Keratinocyte (primary cell): Measurements from ENCODE around the gene PRSS8. TPM values are rescaled to one million over a fixed set of nuclear protein-coding genes. Genes with fewer than 3 reads are reported as not detected.

Experiments
- DNase-seq: peaks from one replicate; pipeline ENCODE4 v3.0.0-alpha.2; 2011; ENCODE audit warnings: low read depth, missing footprints, low spot score
- FAIRE-seq: peaks from 2 replicates; lab custom pipeline; 2011; peaks lifted over from hg19 to GRCh38; lab: Jason Lieb, UNC
- H2AFZ ChIP-seq: 2 replicates; pipeline ENCODE4 v1.6.0; 2012; ENCODE audit warnings: low read length, control low read depth, inconsistent platforms; ENCODE audit not compliant: control insufficient read depth
- H3K27ac ChIP-seq: 2 replicates; pipeline ENCODE4 v1.5.1; 2011; ENCODE audit warnings: low read length; ENCODE audit not compliant: control insufficient read depth, insufficient read depth
- H3K27me3 ChIP-seq: 3 replicates; pipeline ENCODE4 v1.6.0; 2011; ENCODE audit warnings: low read length; ENCODE audit not compliant: control insufficient read depth, insufficient read depth; ENCODE audit errors: extremely low read depth
- H3K36me3 ChIP-seq, 2 experiments: 2 replicates in 1 of 2; 3 replicates in 1 of 2; pipeline ENCODE4 v1.5.1; 2011; ENCODE audit warnings: low read length in 2 of 2, mild to moderate bottlenecking in 1 of 2; ENCODE audit not compliant: control insufficient read depth in 2 of 2, insufficient read depth in 2 of 2; ENCODE audit errors: extremely low read depth in 1 of 2
- H3K4me1 ChIP-seq: 3 replicates; pipeline ENCODE4 v1.5.1; 2011; ENCODE audit warnings: low read length; ENCODE audit not compliant: control insufficient read depth, insufficient read depth; ENCODE audit errors: extremely low read depth
- H3K4me2 ChIP-seq: 3 replicates; pipeline ENCODE4 v1.6.0; 2011; ENCODE audit warnings: low read depth, low read length; ENCODE audit not compliant: control insufficient read depth, insufficient read depth; ENCODE audit errors: extremely low read depth
- H3K4me3 ChIP-seq, 3 experiments: fragments of 200-600 bp in 1 of 3; sonication (generic) in 1 of 3; 2 replicates in 2 of 3; 3 replicates in 1 of 3; pipeline ENCODE4 v1.5.1; 2011 to 2016; ENCODE audit warnings: low read length in 3 of 3, mild to moderate bottlenecking in 3 of 3, control low read depth in 2 of 3, inconsistent platforms in 1 of 3, low read depth in 1 of 3, mixed read lengths in 1 of 3, mixed run types in 1 of 3, moderate library complexity in 1 of 3; ENCODE audit not compliant: control insufficient read depth in 2 of 3, insufficient read depth in 2 of 3; ENCODE audit errors: extremely low read depth in 1 of 3
- H3K79me2 ChIP-seq: 2 replicates; pipeline ENCODE4 v1.6.0; 2012; ENCODE audit warnings: low read length; ENCODE audit not compliant: control insufficient read depth, insufficient read depth
- H3K9ac ChIP-seq: 3 replicates; pipeline ENCODE4 v1.6.0; 2011; ENCODE audit warnings: low read length; ENCODE audit not compliant: control insufficient read depth, insufficient read depth; ENCODE audit errors: extremely low read depth
- H3K9me1 ChIP-seq: 3 replicates; pipeline ENCODE4 v1.6.0; 2011; ENCODE audit warnings: low read length; ENCODE audit not compliant: control insufficient read depth, insufficient read depth; ENCODE audit errors: extremely low read depth
- H3K9me3 ChIP-seq: 2 replicates; pipeline ENCODE4 v1.5.1; 2012; ENCODE audit warnings: low read depth, low read length; ENCODE audit not compliant: control insufficient read depth
- H4K20me1 ChIP-seq: 3 replicates; pipeline ENCODE4 v1.6.0; 2011; ENCODE audit warnings: low read length; ENCODE audit not compliant: control insufficient read depth, insufficient read depth; ENCODE audit errors: extremely low read depth
- EZH2 ChIP-seq: IDR thresholded peaks from one replicate; pipeline ENCODE4 v1.6.1; 2012; ENCODE audit warnings: inconsistent platforms, mild to moderate bottlenecking, low read length, moderate library complexity
- dilution Hi-C: fragments of 300-500 bp; cut with MboI; formaldehyde crosslinking; loops from one replicate; pipeline ENCODE4 v1.7.0; 2020; ENCODE audit warnings: low sequenced_read_pairs; ENCODE audit not compliant: extremely low pct_ligation_motif_present
- polyA plus RNA-seq, 5 experiments: library from polyadenylated mRNA; depleted of rRNA in 3 of 5; stranded (reverse) in 3 of 5; stranded (forward) in 1 of 5; unstranded in 1 of 5; fragments of >200 nt; gene quantifications; 1 replicate in 1 of 5; 2 replicates in 3 of 5; 3 replicates in 1 of 5; pipeline versions ENCODE4 v1.2.1 to v1.2.3, GENCODE V29; 2011 to 2012; ENCODE audit warnings: missing spikeins in 2 of 5, low read depth in 1 of 5, low replicate concordance in 1 of 5
- TF ChIP-seq, protein P1 (sequence below), 3 experiments: IDR thresholded peaks in 1 of 3; conservative IDR thresholded peaks in 1 of 3; optimal IDR thresholded peaks in 1 of 3; 2 replicates in 2 of 3; 3 replicates in 1 of 3; pipeline versions ENCODE3 to v1.5.1; 2011; ENCODE audit warnings: low read length in 3 of 3, mild to moderate bottlenecking in 3 of 3, moderate library complexity in 2 of 3, control low read depth in 1 of 3, inconsistent platforms in 1 of 3; ENCODE audit not compliant: insufficient read depth in 2 of 3; ENCODE audit errors: extremely low read depth in 1 of 3

Gene PRSS8
- polyA plus RNA-seq, 1 donor (not counting 4 experiments of a cell fraction or from before 2014, with no cell fraction given) = 31.2 TPM

DNA sequence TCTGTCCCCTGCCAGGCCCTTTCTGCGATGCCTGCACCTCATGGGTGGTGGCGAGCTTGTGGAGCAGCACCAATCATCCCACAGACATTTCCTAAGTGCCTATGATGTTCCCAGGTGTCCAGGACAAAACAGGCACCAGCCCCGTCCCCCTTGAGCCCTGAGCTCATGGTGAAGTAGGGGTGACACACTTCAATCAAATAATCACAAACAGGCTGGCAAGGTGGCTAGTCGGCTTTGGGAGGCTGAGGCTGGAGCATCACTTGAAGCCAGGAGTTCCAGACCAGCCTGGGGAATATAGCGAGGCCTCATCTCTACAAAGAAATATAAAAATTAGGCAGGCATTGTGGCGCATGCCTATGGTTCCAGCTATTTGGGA is 748 bp upstream of the PRSS8 start:
- peak overlapping the region; percentile 95 for H3K9ac ChIP-seq
- no peaks in the 10 kb centered on the region for H3K27me3 ChIP-seq
- peaks cover 12 to 18% of the 10 kb centered on the region in 2 experiments for H3K36me3 ChIP-seq
- dilution Hi-C loops = no loop called here
- H4K20me1 ChIP-seq = peaks cover 3% of the 10 kb centered on the region
- H2AFZ ChIP-seq = no peak overlapping the region
- peaks cover 29% of the 10 kb centered on the region for H3K79me2 ChIP-seq
- peak overlapping the region; percentile 85 for H3K4me2 ChIP-seq
- peak overlapping the region; percentile 92 for H3K27ac ChIP-seq
- H3K4me3 ChIP-seq = no peak overlapping the region
- no peak for TF ChIP-seq EZH2
- TF ChIP-seq, protein P1, sequence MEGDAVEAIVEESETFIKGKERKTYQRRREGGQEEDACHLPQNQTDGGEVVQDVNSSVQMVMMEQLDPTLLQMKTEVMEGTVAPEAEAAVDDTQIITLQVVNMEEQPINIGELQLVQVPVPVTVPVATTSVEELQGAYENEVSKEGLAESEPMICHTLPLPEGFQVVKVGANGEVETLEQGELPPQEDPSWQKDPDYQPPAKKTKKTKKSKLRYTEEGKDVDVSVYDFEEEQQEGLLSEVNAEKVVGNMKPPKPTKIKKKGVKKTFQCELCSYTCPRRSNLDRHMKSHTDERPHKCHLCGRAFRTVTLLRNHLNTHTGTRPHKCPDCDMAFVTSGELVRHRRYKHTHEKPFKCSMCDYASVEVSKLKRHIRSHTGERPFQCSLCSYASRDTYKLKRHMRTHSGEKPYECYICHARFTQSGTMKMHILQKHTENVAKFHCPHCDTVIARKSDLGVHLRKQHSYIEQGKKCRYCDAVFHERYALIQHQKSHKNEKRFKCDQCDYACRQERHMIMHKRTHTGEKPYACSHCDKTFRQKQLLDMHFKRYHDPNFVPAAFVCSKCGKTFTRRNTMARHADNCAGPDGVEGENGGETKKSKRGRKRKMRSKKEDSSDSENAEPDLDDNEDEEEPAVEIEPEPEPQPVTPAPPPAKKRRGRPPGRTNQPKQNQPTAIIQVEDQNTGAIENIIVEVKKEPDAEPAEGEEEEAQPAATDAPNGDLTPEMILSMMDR (optimal IDR thresholded peaks at IDR 0.05 in 1 of 3, IDR thresholded peaks at IDR 0.05 in 1 of 3, conservative IDR thresholded peaks at IDR 0.05 in 1 of 3; ENCODE audit: extremely low read depth in 1 of 3, insufficient read depth in 2 of 3, low read length in 3 of 3) = no peak
- no peaks in the 10 kb centered on the region for H3K9me3 ChIP-seq
- FAIRE-seq (no peak), DNase-seq (no peak)
- H3K9me1 ChIP-seq = peaks cover 7% of the 10 kb centered on the region
- H3K4me1 ChIP-seq = peaks cover 64% of the 10 kb centered on the region

DNA sequence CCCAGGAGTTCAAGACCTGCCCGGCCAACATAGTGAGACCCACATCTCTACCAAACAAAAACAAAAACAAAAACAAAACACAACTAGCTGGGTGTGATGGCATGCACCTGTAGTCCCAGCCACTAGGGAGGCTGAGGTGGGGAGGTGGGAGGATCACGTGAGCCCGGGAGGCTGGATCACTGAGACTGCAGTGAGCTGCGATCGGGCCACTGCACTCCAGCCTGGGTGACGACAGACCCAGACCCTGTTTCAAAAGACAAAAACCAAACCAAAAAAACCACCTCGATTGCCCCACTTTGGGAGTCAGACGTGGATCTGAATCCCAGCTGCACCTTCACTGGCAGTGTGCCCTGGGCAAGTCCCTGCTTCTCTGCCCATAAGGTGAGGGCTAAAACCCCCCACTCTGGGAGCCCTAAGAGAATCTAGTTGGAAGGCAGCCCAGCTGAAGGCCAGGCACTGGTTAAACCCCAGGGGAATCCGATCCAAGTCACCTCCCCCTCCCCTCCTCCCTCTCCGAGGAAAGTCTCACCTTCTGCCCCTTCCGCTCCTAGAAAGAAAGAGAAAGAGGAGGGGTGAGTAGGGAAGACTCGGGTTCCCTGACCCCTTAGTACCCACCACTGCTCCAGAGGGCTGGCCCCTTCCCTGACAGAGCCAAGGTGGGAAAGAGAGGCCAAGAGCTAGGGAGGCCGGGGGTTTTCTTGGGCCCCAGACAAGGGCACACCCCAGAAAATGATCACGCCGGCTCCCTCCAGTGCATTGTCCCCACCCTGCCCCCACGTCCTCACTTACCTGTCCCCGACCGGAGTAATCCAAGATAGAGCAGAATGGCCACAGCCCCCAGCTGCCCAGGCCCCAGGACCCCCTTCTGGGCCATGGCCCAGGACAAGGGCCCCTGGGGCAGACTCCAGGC is 647 bp downstream of the PRSS8 start:
- Histone ChIP-seq H2AFZ (peak overlapping the region; percentile 55), H3K4me2 (peak overlapping the region; percentile 85), H3K9ac (peak overlapping the region; percentile 95)

More for the DNA sequence above, 647 bp downstream of the PRSS8 start:
- DNase-seq (no peak), FAIRE-seq (peak; percentile 77)
- Histone ChIP-seq H3K27ac (peak overlapping the region; percentile 92), H3K4me1 (peaks cover 67% of the 10 kb centered on the region), H3K27me3 (no peaks in the 10 kb centered on the region), H3K36me3 (peaks cover 12 to 22% of the 10 kb centered on the region in 2 experiments), H3K4me3 (peak overlapping the region; percentile 69 to 94 (median 86)), H4K20me1 (peaks cover 3% of the 10 kb centered on the region), H3K9me3 (no peaks in the 10 kb centered on the region), H3K79me2 (peaks cover 29% of the 10 kb centered on the region), H3K9me1 (peaks cover 7% of the 10 kb centered on the region)
- no peak for TF ChIP-seq EZH2
- TF ChIP-seq, protein P1 (optimal IDR thresholded peaks at IDR 0.05 in 1 of 3, IDR thresholded peaks at IDR 0.05 in 1 of 3, conservative IDR thresholded peaks at IDR 0.05 in 1 of 3; ENCODE audit: extremely low read depth in 1 of 3, insufficient read depth in 2 of 3, low read length in 3 of 3) = peak in 1 of 3 experiments; percentile 22
- dilution Hi-C loops = no loop called here
